Measurements from ENCODE around the gene OR5AN1. TPM values are rescaled to one million over a fixed set of nuclear protein-coding genes. Genes with fewer than 3 reads are reported as not detected.

Gene OR5AN1
- total RNA-seq (2022; extraction: Qiagen RNA extraction; ENCODE audit: low read depth): not detected in 5 replicates

DNA sequence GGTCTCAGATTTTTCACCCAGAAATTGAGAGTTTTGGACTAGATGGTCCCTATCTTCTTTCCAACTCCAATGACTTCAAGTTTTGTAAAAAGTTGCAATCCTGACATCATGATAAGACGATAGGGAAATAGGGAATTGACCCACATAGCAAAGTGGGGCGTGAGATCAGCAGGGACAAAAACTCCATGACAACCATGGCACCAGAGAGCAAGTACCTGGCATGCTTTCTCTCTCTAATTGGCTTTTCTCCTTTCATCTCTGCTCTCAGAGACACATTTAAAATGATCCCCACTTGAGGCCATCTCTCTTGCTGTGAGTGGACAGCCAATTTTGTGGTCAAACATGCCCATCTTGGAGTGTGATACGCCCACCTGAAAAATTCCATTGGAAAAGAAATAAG lies at the start of gene OR5AN1:
Gene OR5AN1, plus strand, starts transcription at position 301 of the 400 bp plus-strand sequence. CDS start 5,564 bp downstream, outside the sequence.

Other genes starting within 250 kb of the OR5AN1 start
- 9.9 to 11.3 TPM (median 10.5 TPM) in 5 replicates for gene FAM111A, start 216.0 kb upstream of the OR5AN1 start, total RNA-seq (2022; extraction: Qiagen RNA extraction; ENCODE audit: low read depth)
- gene DTX4, start 186.8 kb upstream of the OR5AN1 start, total RNA-seq (2022; extraction: Qiagen RNA extraction; ENCODE audit: low read depth): 4.6 to 5.4 TPM (median 5.3 TPM) in 5 replicates
- gene MPEG1, start 146.0 kb upstream of the OR5AN1 start, total RNA-seq (2022; extraction: Qiagen RNA extraction; ENCODE audit: low read depth): not detected in 5 replicates
- not detected in 5 replicates for gene OR5A2, start 67.5 kb downstream of the OR5AN1 start, total RNA-seq (2022; extraction: Qiagen RNA extraction; ENCODE audit: low read depth)
- not detected in 5 replicates for gene OR5A1, start 77.6 kb downstream of the OR5AN1 start, total RNA-seq (2022; extraction: Qiagen RNA extraction; ENCODE audit: low read depth)
- gene OR4D6, start 98.1 kb downstream of the OR5AN1 start, total RNA-seq (2022; extraction: Qiagen RNA extraction; ENCODE audit: low read depth): not detected in 5 replicates
- not detected in 5 replicates for gene OR4D10, start 114.4 kb downstream of the OR5AN1 start, total RNA-seq (2022; extraction: Qiagen RNA extraction; ENCODE audit: low read depth)
- gene OR4D11, start 144.7 kb downstream of the OR5AN1 start, total RNA-seq (2022; extraction: Qiagen RNA extraction; ENCODE audit: low read depth): not detected in 5 replicates
- gene OR4D9, start 152.6 kb downstream of the OR5AN1 start, total RNA-seq (2022; extraction: Qiagen RNA extraction; ENCODE audit: low read depth): not detected in 5 replicates